Right lobe of liver (tissue), 4 donors: ENCODE data around the gene ABCC3.
A peak's percentile ranks its signal among the peaks of the same experiment; 100 is the strongest.

Experiments
- CTCF ChIP-seq, 4 donors: fragments of 200-600 bp in 3 of 4; fragments of 450-650 bp in 1 of 4; IDR thresholded peaks; one replicate each; pipeline versions ENCODE4 v1.5.1 to v1.8.0; 2016 to 2022; ENCODE audit warnings: antibody characterized with exemption in 4 of 4, mild to moderate bottlenecking in 2 of 4
- POLR2A ChIP-seq: fragments of 450-650 bp; IDR thresholded peaks from one replicate; pipeline ENCODE4 v1.6.1; 2017; ENCODE audit warnings: antibody characterized with exemption, mild to moderate bottlenecking
- donor health status: DM: no; HTN: no; CAD: no.
- donor health status: DM: no; HTN: no; CAD: no.
- donor health status: DM: no; HTN: yes; CAD: no.

- TF ChIP-seq POLR2A (no peak), CTCF (IDR thresholded peaks at IDR 0.05) (peak; percentile 51 to 54 (median 52))
Observed at GRCh38 chr17:50626037-50626574, 8.6 kb upstream of the ABCC3 start.
